Stimulated activated CD4-positive, alpha-beta T cell treated with anti-CD3 and anti-CD28 coated beads, TNF-alpha, amount 100 ng/mL, for 48 hours (primary cell): Measurements from ENCODE around the gene FOLR3.
"Not testable (repeated sequence)": the region's sequence is repeated elsewhere in the genome, so short reads cannot be mapped to it uniquely, and the experiment has no call there.

Source experiments
- DNase-seq, 3 donors: peaks; one replicate each; pipeline ENCODE4 v3.0.0-alpha.2; 2020; ENCODE audit warnings: low read depth in 3 of 3

Gene FOLR3

GRCh38 chr11:72162891-72163492, 27.5 kb downstream of the FOLR3 start:
- no peak for DNase-seq

- DNase-seq, result not testable (repeated sequence)
These were observed 28.7 kb downstream of the FOLR3 start for GRCh38 chr11:72164187-72164586.

DNA sequence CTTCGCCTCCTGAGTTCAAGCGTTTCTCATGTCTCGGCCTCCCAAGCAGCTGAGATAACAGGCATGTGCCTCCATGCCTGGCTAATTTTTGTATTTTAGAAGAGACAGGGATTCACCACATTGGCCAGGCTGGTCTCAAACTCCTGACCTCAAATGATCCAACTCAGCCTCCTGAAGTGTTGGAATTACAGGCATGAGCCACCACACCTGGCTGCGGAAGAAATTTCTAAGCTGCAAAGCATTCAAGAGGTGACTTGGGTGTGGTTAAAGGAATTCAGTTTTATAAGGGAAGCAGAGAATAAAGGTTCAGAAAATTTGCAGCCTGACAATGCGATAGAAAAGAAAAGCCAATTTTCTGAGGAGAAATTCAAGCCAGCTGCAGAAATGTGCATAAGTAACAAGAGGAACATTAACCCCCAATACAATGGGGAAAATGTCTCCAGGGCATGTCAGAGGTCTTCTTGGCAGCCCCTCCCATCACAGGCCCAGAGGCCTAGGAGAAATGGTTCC, 33.6 kb downstream of the FOLR3 start:
- DNase-seq, result not testable (repeated sequence)

- DNase-seq, result not testable (repeated sequence)
These were observed 34.2 kb downstream of the FOLR3 start for GRCh38 chr11:72169754-72170153.

- DNase-seq, result not testable (repeated sequence)
These were observed 36.5 kb downstream of the FOLR3 start for GRCh38 chr11:72172043-72172442.

- DNase-seq, result no peak
These were observed 37.8 kb downstream of the FOLR3 start for GRCh38 chr11:72173291-72173690.

DNA sequence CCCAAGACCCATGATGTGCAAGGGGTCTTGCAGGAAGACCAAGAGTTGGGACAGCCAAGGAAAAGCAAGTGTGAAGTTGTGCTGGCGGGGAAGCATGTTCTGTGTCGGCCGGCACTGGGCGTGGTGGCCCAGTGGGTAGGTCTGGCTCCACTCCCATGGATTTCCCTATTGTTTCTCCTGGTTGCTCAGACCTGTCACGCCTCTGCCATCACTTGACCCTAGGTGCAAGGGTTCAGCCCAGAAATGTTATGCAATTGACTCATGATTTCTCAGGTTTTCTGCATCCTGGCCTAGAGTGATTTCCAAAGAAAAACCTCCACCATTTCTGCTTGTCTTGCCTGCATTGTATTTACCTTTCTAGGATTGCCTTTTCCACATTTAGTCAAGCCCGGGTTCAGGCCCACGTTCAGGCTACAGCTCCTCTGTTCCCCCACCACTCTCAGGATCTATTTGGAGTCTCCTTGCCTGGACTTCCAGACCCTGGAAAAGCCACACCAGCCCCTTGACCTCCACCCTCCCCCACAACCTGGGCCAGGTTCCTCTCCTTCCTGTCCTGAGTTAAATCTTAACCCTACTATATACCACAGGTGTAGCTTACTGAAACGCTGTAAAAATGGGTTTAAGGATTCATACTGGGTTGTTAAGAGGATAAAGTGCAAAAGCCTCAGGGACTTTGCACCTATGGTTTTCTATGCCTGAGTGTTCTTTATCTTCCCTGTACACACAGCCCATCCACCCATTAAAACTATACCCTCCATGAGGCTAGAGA, 39.0 kb downstream of the FOLR3 start:
- DNase-seq, result no peak

DNA sequence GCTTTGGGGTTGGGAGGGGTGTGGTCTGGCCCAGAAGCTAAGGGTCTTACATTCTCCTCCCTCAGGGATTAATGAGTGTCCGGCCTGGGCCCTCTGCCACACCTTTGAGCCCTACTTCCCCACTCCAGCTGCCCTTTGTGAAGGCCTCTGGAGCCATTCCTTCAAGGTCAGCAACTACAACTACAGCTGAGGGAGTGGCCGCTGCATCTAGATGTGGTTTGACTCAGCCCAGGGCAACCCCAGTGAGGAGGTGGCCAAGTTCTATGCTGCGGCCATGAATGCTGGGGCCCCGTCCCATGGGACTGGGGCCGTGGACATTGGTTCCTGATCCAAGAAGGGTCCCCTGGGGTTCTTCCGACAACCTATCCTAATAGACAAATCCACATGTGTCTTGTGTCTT, 42.1 kb downstream of the FOLR3 start:
- no peak for DNase-seq

DNA sequence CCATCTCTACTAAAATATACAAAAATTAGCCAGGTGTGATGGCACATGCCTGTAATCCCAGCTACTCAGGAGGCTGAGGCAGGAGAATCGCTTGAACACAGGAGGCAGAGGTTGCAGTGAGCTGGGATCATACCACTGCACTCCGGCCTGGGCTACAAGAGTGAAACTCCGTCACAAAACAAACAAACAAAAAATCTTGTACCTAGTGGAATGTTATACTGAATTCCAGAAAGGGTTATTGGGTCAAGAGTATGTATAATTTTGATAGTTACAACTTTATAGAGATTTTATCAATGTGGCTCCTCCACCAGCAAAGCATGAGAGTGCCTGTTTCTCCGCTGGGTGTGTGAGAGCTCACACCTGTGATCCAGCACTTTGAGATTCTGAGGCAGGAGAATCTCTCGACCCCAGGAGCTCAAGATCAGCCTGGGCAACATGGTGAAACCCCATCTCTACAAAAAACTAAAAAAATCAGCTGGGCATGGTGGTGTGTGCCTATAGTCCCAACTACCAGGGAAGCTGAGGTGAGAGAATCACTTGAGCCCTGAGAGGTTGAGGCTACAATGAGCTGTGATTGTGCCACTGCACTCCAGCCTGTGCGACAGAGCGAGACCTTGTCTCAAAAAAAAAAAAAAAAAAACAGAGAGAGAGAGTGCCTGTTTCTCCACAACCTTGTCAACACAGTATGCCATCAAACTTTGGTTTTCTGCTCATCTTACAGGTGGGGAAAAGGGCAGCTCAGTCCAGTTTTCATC, 43.7 kb downstream of the FOLR3 start:
- DNase-seq, result no peak

DNA sequence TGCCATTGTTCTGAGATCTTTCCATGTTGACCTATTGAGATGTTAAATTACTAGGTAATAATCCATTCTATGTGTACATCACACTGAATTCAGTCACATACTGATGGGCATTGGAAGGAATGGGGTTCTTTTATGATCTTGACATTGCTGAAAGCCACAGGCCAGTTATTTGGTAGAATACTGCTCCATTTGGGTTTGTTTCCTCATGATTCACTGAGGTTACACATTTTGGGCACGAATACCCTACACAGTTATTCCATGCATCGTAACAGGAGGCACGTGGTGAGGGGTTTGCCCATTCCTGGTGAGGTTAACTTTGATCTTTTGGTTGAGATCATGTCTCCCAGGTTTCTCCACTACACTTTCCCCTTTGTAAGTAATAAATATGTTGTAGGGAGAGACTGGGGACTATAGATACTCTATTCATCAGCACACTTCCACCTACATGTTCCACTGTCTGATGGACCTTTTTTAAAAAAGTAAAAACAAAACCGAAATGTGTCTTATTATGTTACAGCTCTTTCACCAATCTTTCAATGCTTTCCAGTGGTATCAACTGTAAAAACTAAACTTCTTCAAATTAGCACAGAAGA, 44.4 kb downstream of the FOLR3 start:
- no peak for DNase-seq

DNA sequence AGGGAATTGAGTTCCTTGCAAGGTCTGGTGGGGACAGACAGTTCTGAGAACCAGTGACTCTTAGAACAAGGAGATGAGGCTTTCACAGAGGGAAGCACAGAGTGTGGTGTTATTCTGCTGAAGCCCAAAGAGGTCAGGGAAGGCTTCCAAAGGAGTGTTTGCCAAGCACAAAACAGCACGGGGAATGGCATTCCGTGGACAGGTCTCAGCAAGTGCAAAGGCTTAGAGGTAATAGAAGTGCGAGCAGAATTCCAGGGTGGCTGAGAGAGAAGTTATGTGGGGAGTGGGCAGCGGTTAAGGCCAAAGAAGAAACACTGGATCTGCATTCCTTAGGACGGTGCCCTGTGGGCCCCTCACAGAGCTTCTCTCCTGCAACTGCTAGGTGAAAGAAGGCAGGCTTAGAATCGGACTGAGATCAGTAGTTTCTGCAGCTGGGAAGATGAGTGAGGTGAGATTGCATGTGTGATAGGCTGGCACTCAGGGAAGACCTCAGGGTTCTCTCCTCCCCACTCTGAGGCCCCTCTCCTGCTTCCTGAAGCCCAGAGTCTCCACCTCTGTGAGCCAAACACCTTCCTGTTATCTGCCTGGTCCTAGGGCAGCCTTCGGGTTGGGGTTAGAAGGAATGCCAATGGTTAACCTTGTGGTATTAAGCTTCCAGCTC, 45.5 kb downstream of the FOLR3 start:
- not testable (repeated sequence) for DNase-seq

DNA sequence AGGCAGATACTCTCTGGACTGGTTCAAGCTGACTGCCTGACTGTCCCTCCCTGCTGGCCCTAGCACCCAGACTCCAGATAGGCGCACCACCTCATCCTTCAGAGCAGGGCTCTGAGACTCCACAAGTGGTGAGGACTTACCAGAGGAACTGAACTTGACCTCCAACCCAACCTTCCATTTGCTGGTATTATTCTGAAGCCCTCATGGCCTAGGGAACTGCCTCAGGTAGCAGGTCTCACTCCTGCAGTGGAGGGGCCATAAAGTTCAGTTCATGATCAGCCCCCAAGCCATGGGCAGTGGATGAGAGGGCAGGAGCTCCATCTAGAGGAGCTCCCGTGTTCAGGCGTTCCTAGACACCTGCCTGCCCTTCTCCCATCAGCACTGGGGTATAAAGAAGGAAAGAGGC, 46.0 kb downstream of the FOLR3 start:
- DNase-seq, result not testable (repeated sequence)

DNA sequence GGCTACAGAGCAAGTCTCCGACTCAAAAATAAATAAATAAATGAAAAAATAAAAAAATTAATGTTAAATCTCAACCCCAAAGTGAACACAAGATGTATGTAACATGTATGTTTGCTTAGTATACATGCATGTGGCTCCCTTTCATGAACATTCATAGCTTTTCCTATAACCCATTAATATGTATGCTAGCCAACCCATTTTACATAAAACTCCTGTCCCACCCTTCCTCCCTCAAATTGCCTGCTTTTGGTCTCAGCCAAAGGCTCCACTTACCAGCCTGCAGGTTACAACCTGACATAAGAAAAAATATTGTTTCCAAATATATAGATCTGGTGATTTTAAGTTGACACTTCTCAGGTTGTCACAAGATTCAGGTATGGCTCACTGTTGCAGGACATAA, 52.7 kb downstream of the FOLR3 start:
- DNase-seq, result no peak
